ENCODE data around the gene CCKAR. TPM values are rescaled to one million over a fixed set of nuclear protein-coding genes. Genes with fewer than 3 reads are reported as not detected.

Gene CCKAR
- total RNA-seq, 3 donors from 2014 or later, result 0.44 TPM; not detected in 2

GRCh38 chr4:26457412-26457811 is 32.9 kb downstream of the CCKAR start:
- no peaks in the 10 kb centered on the region for H3K4me1 ChIP-seq (ENCODE audit: low read depth)
- DNase-seq (no peak), ATAC-seq (no peak)

GRCh38 chr4:26455571-26455970 is 34.7 kb downstream of the CCKAR start:
- no peak for ATAC-seq

More at GRCh38 chr4:26457412-26457811, 32.9 kb downstream of the CCKAR start:
- no peak for TF ChIP-seq CTCF (IDR thresholded peaks at IDR 0.05)
- H3K4me3 ChIP-seq, result no peak overlapping the region
- intact Hi-C loops (cut with DNase I, micrococcal nuclease), result loop anchor here (10.0 kb wide), 2 partner anchors 127 to 557 kb away; partner anchors contain the start of gene TBC1D19 (in 1 of the 2)
- no peaks in the 10 kb centered on the region for H3K9me3 ChIP-seq
- H3K36me3 ChIP-seq (ENCODE audit: low read depth), result no peaks in the 10 kb centered on the region

GRCh38 chr4:26454961-26455360 is 35.3 kb downstream of the CCKAR start:
- TF ChIP-seq CTCF (IDR thresholded peaks at IDR 0.05), result no peak
- intact Hi-C loops (cut with DNase I, micrococcal nuclease), result loop anchor here (10.0 kb wide), 2 partner anchors 130 to 560 kb away; partner anchors contain the start of gene TBC1D19 (in 1 of the 2)
- no peak for ATAC-seq
- DNase-seq, result no peak
- no peaks in the 10 kb centered on the region for H3K36me3 ChIP-seq (ENCODE audit: low read depth)
- no peaks in the 10 kb centered on the region for H3K4me1 ChIP-seq (ENCODE audit: low read depth)
- no peak overlapping the region for H3K4me3 ChIP-seq
- H3K9me3 ChIP-seq, result no peaks in the 10 kb centered on the region

More at GRCh38 chr4:26455571-26455970, 34.7 kb downstream of the CCKAR start:
- TF ChIP-seq CTCF (IDR thresholded peaks at IDR 0.05), result no peak
- no peak overlapping the region for H3K4me3 ChIP-seq
- H3K4me1 ChIP-seq (ENCODE audit: low read depth), result no peaks in the 10 kb centered on the region
- intact Hi-C loops (cut with DNase I, micrococcal nuclease), result loop anchor here (10.0 kb wide), 2 partner anchors 129 to 559 kb away; partner anchors contain the start of gene TBC1D19 (in 1 of the 2)
- DNase-seq, result no peak
- no peaks in the 10 kb centered on the region for H3K36me3 ChIP-seq (ENCODE audit: low read depth)
- H3K9me3 ChIP-seq, result no peaks in the 10 kb centered on the region

GRCh38 chr4:26452565-26453531 is 37.4 kb downstream of the CCKAR start:
- TF ChIP-seq CTCF (IDR thresholded peaks at IDR 0.05), result no peak
- Histone ChIP-seq H3K4me3 (no peak overlapping the region), H3K4me1 (ENCODE audit: low read depth) (no peaks in the 10 kb centered on the region), H3K36me3 (ENCODE audit: low read depth) (no peaks in the 10 kb centered on the region), H3K9me3 (no peaks in the 10 kb centered on the region)
- DNase-seq (no peak), ATAC-seq (peak; percentile 51)
- intact Hi-C loops (cut with DNase I, micrococcal nuclease), result loop anchor here (10.0 kb wide), 2 partner anchors 132 to 562 kb away; partner anchors contain the start of gene TBC1D19 (in 1 of the 2)

- H3K9me3 ChIP-seq, result no peaks in the 10 kb centered on the region
- intact Hi-C loops (cut with DNase I, micrococcal nuclease), result loop anchor here (10.0 kb wide), 2 partner anchors 133 to 563 kb away; partner anchors contain the start of gene TBC1D19 (in 1 of the 2)
- no peak for DNase-seq
- ATAC-seq, result no peak
- TF ChIP-seq CTCF (IDR thresholded peaks at IDR 0.05), result no peak
- no peak overlapping the region for H3K4me3 ChIP-seq
- no peaks in the 10 kb centered on the region for H3K36me3 ChIP-seq (ENCODE audit: low read depth)
- H3K4me1 ChIP-seq (ENCODE audit: low read depth), result no peaks in the 10 kb centered on the region
These were observed 38.7 kb downstream of the CCKAR start for GRCh38 chr4:26451597-26451996.
